Osteocyte (in vitro differentiated cells): ENCODE measurements around the gene LRFN2. TPM values are rescaled to one million over a fixed set of nuclear protein-coding genes. Genes with fewer than 3 reads are reported as not detected.

Experiments
- DNase-seq: peaks from one replicate; pipeline ENCODE4 v3.0.0; 2021; ENCODE audit warnings: mixed read lengths; ENCODE audit not compliant: unreplicated experiment; ENCODE audit errors: extremely low spot score
- H3K27ac Mint-ChIP-seq: one replicate; pipeline ENCODE4 v1.8.0; 2021; ENCODE audit warnings: mild to moderate bottlenecking, mixed read lengths; ENCODE audit not compliant: unreplicated experiment
- H3K27me3 Mint-ChIP-seq: one replicate; pipeline ENCODE4 v1.8.0; 2021; ENCODE audit warnings: mixed read lengths; ENCODE audit not compliant: unreplicated experiment
- H3K36me3 Mint-ChIP-seq: one replicate; pipeline ENCODE4 v1.8.0; 2021; ENCODE audit warnings: mixed read lengths; ENCODE audit not compliant: unreplicated experiment
- H3K4me1 Mint-ChIP-seq: one replicate; pipeline ENCODE4 v1.8.0; 2021; ENCODE audit warnings: mixed read lengths; ENCODE audit not compliant: unreplicated experiment
- H3K4me3 Mint-ChIP-seq: one replicate; pipeline ENCODE4 v1.8.0; 2021; ENCODE audit warnings: mild to moderate bottlenecking, moderate library complexity, mixed read lengths; ENCODE audit not compliant: unreplicated experiment
- H3K9me3 Mint-ChIP-seq: one replicate; pipeline ENCODE4 v1.8.0; 2021; ENCODE audit warnings: mixed read lengths; ENCODE audit not compliant: unreplicated experiment
- CTCF ChIP-seq: fragments of 200-600 bp; sonication (generic); IDR thresholded peaks from 2 replicates; pipeline ENCODE4 v1.5.0; 2021; ENCODE audit warnings: antibody characterized with exemption, mild to moderate bottlenecking, moderate library complexity
- total RNA-seq: library from RNA; stranded (reverse); gene quantifications from 2 replicates; pipeline ENCODE4 v1.2.1, GENCODE V29; 2021

LRFN2 gene
- total RNA-seq, 1 donor from 2014 or later, result not detected

GRCh38 chr6:40466986-40467539, 120.1 kb downstream of the LRFN2 start:
- H3K4me3 Mint-ChIP-seq, result no peak overlapping the region
- H3K9me3 Mint-ChIP-seq, result no peaks in the 10 kb centered on the region
- H3K27ac Mint-ChIP-seq, result no peak overlapping the region
- no peak for DNase-seq
- no peaks in the 10 kb centered on the region for H3K36me3 Mint-ChIP-seq
- TF ChIP-seq CTCF, result no peak
- peaks cover 4% of the 10 kb centered on the region for H3K27me3 Mint-ChIP-seq
- no peaks in the 10 kb centered on the region for H3K4me1 Mint-ChIP-seq

GRCh38 chr6:40461643-40462042, 125.5 kb downstream of the LRFN2 start:
- no peaks in the 10 kb centered on the region for H3K9me3 Mint-ChIP-seq
- no peaks in the 10 kb centered on the region for H3K4me1 Mint-ChIP-seq
- TF ChIP-seq CTCF, result no peak
- H3K36me3 Mint-ChIP-seq, result no peaks in the 10 kb centered on the region
- DNase-seq, result no peak
- no peak overlapping the region for H3K4me3 Mint-ChIP-seq
- H3K27me3 Mint-ChIP-seq, result peaks cover 4% of the 10 kb centered on the region
- no peak overlapping the region for H3K27ac Mint-ChIP-seq

GRCh38 chr6:40460380-40460779, 126.8 kb downstream of the LRFN2 start:
- Mint-ChIP-seq H3K27ac (no peak overlapping the region), H3K9me3 (no peaks in the 10 kb centered on the region), H3K27me3 (peaks cover 4% of the 10 kb centered on the region), H3K36me3 (no peaks in the 10 kb centered on the region), H3K4me1 (no peaks in the 10 kb centered on the region), H3K4me3 (no peak overlapping the region)
- TF ChIP-seq CTCF, result no peak
- DNase-seq, result no peak

GRCh38 chr6:40457261-40457660, 129.9 kb downstream of the LRFN2 start:
- no peak for DNase-seq
- Mint-ChIP-seq H3K36me3 (no peaks in the 10 kb centered on the region), H3K4me1 (no peaks in the 10 kb centered on the region), H3K4me3 (no peak overlapping the region), H3K27ac (no peak overlapping the region), H3K9me3 (no peaks in the 10 kb centered on the region), H3K27me3 (peaks cover 7% of the 10 kb centered on the region)
- no peak for TF ChIP-seq CTCF

- Mint-ChIP-seq H3K9me3 (no peaks in the 10 kb centered on the region), H3K4me1 (no peaks in the 10 kb centered on the region), H3K27me3 (peaks cover 7% of the 10 kb centered on the region), H3K36me3 (no peaks in the 10 kb centered on the region), H3K4me3 (no peak overlapping the region), H3K27ac (no peak overlapping the region)
- no peak for TF ChIP-seq CTCF
- no peak for DNase-seq
These were observed 130.7 kb downstream of the LRFN2 start for GRCh38 chr6:40456390-40457013.
